Mucosa of stomach (tissue), 1 donor: ENCODE results near the gene SCAF8.
"Not testable (repeated sequence)": the region's sequence is repeated elsewhere in the genome, so short reads cannot be mapped to it uniquely, and the experiment has no call there.

Experiments used
- H3K27me3 ChIP-seq: one replicate; pipeline ENCODE4 v1.7.0; 2013; ENCODE audit warnings: mild to moderate bottlenecking, low read length; ENCODE audit not compliant: control insufficient read depth, insufficient read depth
- H3K36me3 ChIP-seq: one replicate; pipeline ENCODE4 v1.7.0; 2013; ENCODE audit warnings: low read length; ENCODE audit not compliant: control insufficient read depth, insufficient read depth
- H3K4me1 ChIP-seq: one replicate; pipeline ENCODE4 v1.7.0; 2013; ENCODE audit warnings: mild to moderate bottlenecking, low read length; ENCODE audit not compliant: control insufficient read depth, insufficient read depth
- H3K4me3 ChIP-seq: one replicate; pipeline ENCODE4 v1.7.0; 2013; ENCODE audit warnings: low read length
- H3K9ac ChIP-seq: one replicate; pipeline ENCODE4 v1.7.0; 2013; ENCODE audit warnings: mild to moderate bottlenecking, low read length, moderate library complexity
- H3K9me3 ChIP-seq: one replicate; pipeline ENCODE4 v1.7.0; 2013; ENCODE audit warnings: mild to moderate bottlenecking, low read length, moderate library complexity; ENCODE audit not compliant: control insufficient read depth
- donor health status: Pancreatic carcinoma.

SCAF8 gene

DNA sequence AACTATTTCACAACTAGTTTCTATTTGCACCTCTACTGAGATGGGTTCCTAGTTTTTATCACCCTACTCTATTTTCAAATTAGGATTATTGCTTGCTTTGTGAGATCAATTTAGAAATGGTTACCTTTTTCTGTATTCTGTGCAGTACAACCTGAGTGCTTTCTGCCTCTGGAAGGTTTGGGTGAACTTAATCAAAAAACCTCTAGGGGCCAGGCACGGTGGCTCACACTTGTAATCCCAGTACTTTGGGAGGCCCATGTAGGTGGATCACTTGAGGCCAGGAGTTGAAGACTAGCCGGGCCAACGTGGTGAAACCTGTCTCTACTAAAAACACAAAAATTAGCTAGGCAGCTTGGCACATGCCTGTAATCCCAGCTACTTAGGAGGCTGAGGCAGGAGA lies 63.3 kb downstream of the SCAF8 start:
- Histone ChIP-seq H3K4me3 (no peak overlapping the region), H3K36me3 (no peaks in the 10 kb centered on the region), H3K4me1 (no peaks in the 10 kb centered on the region), H3K27me3 (no peaks in the 10 kb centered on the region), H3K9me3 (no peaks in the 10 kb centered on the region), H3K9ac (no peak overlapping the region)

DNA sequence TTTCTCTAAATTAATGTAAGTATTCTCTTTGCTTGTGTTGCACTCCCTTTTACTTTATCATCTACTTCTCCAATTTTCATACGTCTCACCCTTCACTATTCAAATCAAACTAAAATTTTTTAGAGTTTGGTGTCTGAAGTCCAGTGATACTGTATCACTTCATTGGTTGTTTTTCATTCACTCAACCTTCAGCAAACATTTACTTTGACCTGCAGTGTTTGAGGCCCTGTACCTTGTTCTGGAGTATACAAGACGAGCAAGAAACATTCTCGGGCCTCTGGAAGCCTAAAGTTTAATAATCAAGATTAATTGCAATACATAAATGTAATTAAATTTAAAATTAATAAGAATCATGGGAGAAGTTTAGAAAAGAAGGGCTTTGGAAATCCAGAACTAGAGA lies 64.6 kb downstream of the SCAF8 start:
- Histone ChIP-seq H3K9ac (no peak overlapping the region), H3K4me3 (no peak overlapping the region), H3K9me3 (no peaks in the 10 kb centered on the region), H3K4me1 (no peaks in the 10 kb centered on the region), H3K36me3 (no peaks in the 10 kb centered on the region), H3K27me3 (no peaks in the 10 kb centered on the region)

DNA sequence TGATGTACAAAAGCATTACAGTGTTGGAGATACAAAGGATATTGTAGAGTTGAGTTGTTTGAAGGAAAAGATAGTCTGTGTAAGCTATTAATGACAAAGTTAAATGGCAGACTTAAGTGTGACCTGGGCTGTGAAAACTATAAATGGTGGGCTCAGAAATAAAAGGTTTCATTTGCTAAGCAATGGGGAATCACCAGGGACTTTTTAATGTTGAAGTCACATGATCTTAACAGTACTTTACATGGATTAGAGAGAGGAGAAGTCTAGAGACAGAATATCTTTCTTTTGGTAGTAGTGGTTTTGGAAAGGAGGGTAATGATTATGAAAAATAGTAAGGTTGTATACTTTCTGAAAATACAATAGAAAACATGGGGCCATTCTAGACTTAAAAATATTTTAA lies 67.1 kb downstream of the SCAF8 start:
- no peaks in the 10 kb centered on the region for H3K27me3 ChIP-seq
- H3K4me3 ChIP-seq = no peak overlapping the region
- no peaks in the 10 kb centered on the region for H3K9me3 ChIP-seq
- no peak overlapping the region for H3K9ac ChIP-seq
- no peaks in the 10 kb centered on the region for H3K36me3 ChIP-seq
- no peaks in the 10 kb centered on the region for H3K4me1 ChIP-seq

DNA sequence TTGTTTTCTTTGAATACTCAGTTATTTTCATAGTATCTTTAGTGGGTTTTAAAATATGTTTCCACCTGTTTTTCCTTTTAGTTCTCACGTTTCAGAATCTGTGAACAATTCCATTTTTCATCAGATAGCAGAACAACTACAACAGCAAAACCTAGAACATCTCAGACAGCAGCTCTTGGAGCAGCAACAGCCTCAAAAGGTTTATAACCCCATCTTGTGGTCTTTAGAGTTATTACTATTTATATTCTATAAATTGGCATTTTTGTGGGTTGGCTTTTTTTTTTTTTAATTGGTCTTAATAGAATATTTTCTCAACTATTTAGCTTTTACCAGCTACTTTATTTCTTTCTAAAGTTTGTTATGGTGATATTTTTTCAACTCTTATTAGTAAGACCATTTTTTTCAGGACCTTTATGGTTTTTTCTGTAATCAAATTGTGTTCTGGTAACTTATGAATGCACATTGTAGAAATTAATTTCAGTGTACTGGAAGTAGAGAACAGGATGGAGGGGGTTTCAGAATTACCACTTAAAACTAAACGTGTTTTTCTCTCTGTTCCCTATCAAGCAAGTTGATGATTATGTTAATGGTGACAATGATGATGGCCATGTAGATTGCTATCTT lies 72.2 kb downstream of the SCAF8 start:
- Histone ChIP-seq H3K36me3 (no peaks in the 10 kb centered on the region), H3K4me3 (no peak overlapping the region), H3K9ac (no peak overlapping the region), H3K9me3 (no peaks in the 10 kb centered on the region), H3K4me1 (no peaks in the 10 kb centered on the region), H3K27me3 (no peaks in the 10 kb centered on the region)

DNA sequence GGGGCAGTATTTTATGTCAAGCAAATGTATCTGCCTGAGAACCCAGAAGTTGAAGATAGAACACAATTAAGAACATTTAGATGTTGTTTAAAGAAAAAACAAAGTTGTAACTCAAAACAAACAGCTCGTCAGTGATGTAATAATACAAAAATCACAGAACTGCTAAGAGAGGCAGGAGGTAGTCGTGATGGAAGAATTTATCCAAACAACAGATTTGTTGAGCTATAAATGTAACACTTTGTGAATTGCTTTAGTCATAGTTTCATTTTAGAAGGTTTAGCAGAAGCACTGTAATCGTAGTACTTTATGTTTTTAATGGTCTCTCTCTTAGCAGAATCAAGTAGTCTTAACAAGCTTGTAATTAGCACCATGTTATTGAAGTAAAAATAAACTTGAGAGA lies 73.6 kb downstream of the SCAF8 start:
- Histone ChIP-seq H3K27me3 (no peaks in the 10 kb centered on the region), H3K4me1 (no peaks in the 10 kb centered on the region), H3K9ac (no peak overlapping the region), H3K9me3 (no peaks in the 10 kb centered on the region), H3K36me3 (no peaks in the 10 kb centered on the region), H3K4me3 (no peak overlapping the region)

DNA sequence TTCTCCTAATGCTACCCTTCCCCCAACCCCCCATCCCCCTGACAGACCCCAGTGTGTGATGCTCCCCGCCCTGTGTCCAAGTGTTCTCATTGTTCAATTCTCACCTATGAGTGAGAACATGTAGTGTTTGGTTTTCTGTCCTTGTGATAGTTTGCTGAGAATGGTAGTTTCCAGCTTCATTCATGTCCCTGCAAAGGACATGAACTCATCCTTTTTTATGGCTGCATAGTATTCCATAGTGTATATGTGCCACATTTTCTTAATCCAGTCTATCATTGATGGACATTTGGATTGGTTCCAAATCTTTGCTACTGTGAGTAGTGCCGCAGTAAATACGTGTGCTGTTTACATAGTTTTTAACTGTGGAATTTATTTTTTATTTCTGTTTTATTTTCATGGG lies 78.4 kb downstream of the SCAF8 start:
- not testable (repeated sequence) for H3K27me3 ChIP-seq, H3K4me1 ChIP-seq, H3K9ac ChIP-seq, H3K9me3 ChIP-seq, H3K4me3 ChIP-seq, H3K36me3 ChIP-seq

DNA sequence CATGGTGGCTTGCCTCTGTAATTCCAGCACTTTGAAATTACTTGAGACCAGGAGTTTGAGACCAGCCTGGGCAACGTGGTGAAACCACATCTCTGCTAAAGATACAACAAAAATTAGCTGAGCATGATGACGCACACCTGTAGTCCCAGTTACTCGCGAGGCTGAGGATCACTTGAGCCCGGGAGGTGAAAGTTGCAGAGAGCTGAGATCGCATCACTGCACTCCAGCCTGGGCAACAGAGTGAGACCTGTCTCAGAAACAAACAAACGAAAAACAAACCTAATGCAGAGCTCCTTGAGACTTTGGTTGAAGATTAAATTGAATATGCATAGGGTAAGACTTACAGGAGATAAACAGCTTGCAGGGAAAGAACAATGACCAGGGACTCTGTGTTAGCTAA lies 80.8 kb downstream of the SCAF8 start:
- no peaks in the 10 kb centered on the region for H3K4me1 ChIP-seq
- H3K9ac ChIP-seq = no peak overlapping the region
- H3K27me3 ChIP-seq = no peaks in the 10 kb centered on the region
- no peaks in the 10 kb centered on the region for H3K9me3 ChIP-seq
- H3K36me3 ChIP-seq = peaks cover 7% of the 10 kb centered on the region
- no peak overlapping the region for H3K4me3 ChIP-seq

DNA sequence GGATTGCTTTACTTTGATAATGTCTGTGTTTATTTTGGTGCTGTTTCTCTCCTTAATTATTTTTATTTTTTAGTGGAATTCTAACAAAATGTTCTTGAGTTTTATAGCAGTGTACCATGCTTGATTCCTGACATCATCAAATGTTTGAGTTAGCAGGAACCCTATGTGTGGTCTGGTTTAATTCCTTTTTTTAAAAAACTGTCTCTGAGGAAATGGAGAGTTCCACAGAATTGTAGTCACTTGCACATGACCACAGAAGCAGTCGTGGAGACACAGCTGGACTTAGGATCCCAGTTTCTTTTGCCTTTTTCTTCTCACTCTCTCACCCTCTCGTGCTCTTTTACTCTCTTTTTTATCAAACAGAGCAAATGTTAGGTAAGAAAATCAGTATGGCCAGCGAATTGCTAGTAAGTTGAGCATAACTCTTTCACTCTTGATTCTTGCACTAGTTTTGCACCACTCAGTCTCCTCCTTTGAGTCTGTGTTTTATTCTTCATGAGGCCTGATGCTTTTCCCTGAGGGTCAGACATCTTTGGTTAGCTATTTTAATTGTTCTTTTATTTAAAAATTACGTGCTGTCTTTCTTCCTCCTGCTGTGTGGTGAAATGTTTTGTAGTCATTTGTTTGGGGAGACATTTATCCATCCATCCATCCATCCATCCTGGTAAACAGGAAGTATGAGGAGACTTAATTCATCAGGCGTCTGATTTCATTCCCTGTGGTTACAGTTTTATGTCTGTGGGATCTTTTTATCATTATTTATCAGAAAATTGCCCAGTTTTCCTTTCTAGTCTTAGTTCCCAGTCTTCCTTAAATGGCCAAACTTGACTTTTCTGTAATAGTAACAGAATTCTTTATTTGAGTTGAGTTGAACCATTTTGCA lies 83.0 kb downstream of the SCAF8 start:
- Histone ChIP-seq H3K27me3 (no peaks in the 10 kb centered on the region), H3K4me3 (no peak overlapping the region), H3K36me3 (peaks cover 7% of the 10 kb centered on the region), H3K9ac (no peak overlapping the region), H3K4me1 (no peaks in the 10 kb centered on the region), H3K9me3 (no peaks in the 10 kb centered on the region)

DNA sequence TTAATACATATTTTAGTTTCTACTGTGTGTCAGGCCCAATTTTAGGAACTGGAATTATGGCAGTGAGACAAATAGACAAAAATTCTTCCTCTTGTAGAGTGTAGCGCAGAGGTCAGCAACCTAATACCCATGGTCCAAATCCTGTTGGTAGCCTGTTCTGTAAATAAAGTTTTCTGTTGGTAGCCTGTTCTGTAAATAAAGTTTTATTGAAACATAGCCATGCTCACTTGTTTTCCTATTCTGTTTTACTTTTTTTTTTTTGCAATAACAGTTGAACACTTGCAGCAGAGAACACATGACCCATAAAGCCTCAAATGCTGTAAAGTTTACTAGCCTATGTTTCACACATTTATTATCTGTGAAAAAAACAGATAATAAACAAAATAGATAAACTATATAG lies 87.9 kb downstream of the SCAF8 start:
- no peaks in the 10 kb centered on the region for H3K9me3 ChIP-seq
- no peaks in the 10 kb centered on the region for H3K27me3 ChIP-seq
- H3K4me3 ChIP-seq = no peak overlapping the region
- H3K4me1 ChIP-seq = no peaks in the 10 kb centered on the region
- H3K36me3 ChIP-seq = peaks cover 5% of the 10 kb centered on the region
- H3K9ac ChIP-seq = no peak overlapping the region

DNA sequence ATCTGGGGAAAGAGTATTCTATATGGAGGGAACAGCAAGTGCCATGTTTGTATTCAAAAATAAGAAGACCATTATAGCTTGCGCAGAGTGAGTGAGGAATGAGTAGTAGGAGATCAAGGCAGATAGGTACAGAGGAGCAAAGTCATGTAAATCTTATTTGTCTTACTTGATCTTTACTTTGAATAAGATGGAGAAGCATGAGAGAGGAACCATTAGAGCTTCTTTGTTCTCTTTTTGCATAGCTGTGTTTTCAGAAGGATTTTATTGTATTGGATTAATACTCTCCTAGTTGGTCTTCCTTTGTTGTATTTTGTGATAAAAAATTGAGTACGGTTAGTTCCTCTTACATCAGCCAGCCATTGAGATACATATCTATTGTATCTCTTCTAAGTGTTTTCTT lies 88.4 kb downstream of the SCAF8 start:
- Histone ChIP-seq H3K4me1 (no peaks in the 10 kb centered on the region), H3K9me3 (no peaks in the 10 kb centered on the region), H3K9ac (no peak overlapping the region), H3K4me3 (no peak overlapping the region), H3K27me3 (no peaks in the 10 kb centered on the region), H3K36me3 (no peaks in the 10 kb centered on the region)

DNA sequence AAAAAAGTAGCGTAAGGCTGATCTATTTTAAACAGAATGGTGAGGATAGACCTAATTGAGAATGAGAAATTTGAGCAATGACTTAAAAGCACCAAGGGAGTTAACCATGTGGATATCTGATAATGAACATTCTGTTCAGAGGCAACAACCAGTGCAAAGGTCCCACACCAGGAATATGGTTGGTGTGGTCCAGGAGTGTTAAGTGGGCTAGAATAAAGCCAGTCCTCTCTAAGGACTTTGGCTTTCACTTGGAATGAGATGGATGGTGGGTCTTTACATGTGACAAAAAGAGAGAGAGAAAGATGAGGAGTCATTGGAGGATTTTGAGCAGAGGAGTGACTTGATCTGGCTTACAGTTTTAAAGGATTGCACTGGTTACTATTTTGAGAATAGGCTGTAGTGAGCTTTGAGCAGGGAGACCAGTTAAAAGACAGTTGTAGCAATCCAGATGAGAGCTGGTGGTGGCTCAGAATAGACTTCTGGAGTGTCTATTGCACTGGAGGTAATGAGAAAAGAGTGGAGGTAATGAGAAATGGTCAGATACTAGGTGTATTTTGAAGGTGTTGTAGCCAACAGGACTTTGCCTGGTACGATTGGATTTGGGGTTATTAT lies 89.8 kb downstream of the SCAF8 start:
- Histone ChIP-seq H3K4me1 (no peaks in the 10 kb centered on the region), H3K27me3 (no peaks in the 10 kb centered on the region), H3K9ac (no peak overlapping the region), H3K36me3 (no peaks in the 10 kb centered on the region), H3K4me3 (no peak overlapping the region), H3K9me3 (no peaks in the 10 kb centered on the region)

DNA sequence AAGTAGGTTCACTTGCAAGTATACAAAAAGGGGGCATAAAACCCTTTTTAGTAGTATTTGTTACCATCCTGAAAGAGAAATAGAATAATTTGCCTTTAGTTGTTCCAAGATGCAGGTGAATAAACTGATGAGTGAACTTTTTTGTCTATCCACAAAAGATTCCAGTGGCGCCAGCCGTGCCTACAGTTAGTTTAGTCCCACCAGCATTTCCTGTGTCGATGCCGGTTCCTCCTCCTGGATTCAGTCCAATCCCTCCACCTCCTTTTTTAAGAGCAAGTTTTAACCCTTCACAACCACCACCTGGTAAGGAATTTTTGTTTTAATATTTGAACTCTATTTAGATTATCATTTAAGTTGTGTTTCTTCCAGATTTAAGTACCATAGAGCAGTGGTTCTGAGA lies 90.9 kb downstream of the SCAF8 start:
- Histone ChIP-seq H3K9ac (no peak overlapping the region), H3K36me3 (no peaks in the 10 kb centered on the region), H3K9me3 (no peaks in the 10 kb centered on the region), H3K27me3 (no peaks in the 10 kb centered on the region), H3K4me1 (no peaks in the 10 kb centered on the region), H3K4me3 (no peak overlapping the region)
